C4-2B (cell line): ENCODE results near the gene DGKB.

Experiments used
- CTCF ChIP-seq: fragments of 450-650 bp; conservative IDR thresholded peaks from 2 replicates; pipeline ENCODE4 v1.5.1; 2017; ENCODE audit warnings: mild to moderate bottlenecking
- ZFX ChIP-seq: fragments of 450-650 bp; IDR thresholded peaks from 2 replicates; pipeline ENCODE4 v1.6.1; 2017

- TF ChIP-seq CTCF (no peak), ZFX (no peak)
These were observed 280.0 kb downstream of the DGKB start for GRCh38 chr7:14622559-14622958.
